AG04449 (cell line): ENCODE data around the gene CCDC24.

Source experiments
- CTCF ChIA-PET: fragments of 350-600 bp; formaldehyde crosslinking; extraction: SDS; loops from one replicate; lab custom pipeline; 2021; ENCODE audit warnings: antibody characterized with exemption; lab: Yijun Ruan, JAX
- POLR2A ChIA-PET: fragments of 400-600, 350-600 bp; formaldehyde crosslinking; extraction: SDS; loops from one replicate; lab custom pipeline; 2020; ENCODE audit warnings: antibody characterized with exemption, inconsistent platforms; lab: Yijun Ruan, JAX
- DNase-seq: peaks from one replicate; pipeline ENCODE4 v3.0.0-alpha.2; 2010; ENCODE audit warnings: low read depth, low spot score
- H3K4me3 ChIP-seq: 2 replicates; pipeline ENCODE4 v1.5.1; 2011; ENCODE audit warnings: low read depth, mild to moderate bottlenecking, control low read depth, low read length
- CTCF ChIP-seq: IDR thresholded peaks from one replicate; pipeline ENCODE4 v1.5.1; 2011; ENCODE audit warnings: mild to moderate bottlenecking, moderate library complexity, low read length, control low read depth, inconsistent platforms; ENCODE audit not compliant: insufficient read depth; ENCODE audit errors: missing control alignments

CCDC24 gene

GRCh38 chr1:44021156-44021555, 29.8 kb downstream of the CCDC24 start:
- ChIA-PET CTCF (interaction anchor here (0.7 to 15.1 kb wide), 4 partner anchors 8 to 17 kb away, joined by 3 to 170 read pairs (median 10); no protein-coding TSS in a partner anchor), POLR2A (interaction anchor here (1.1 kb wide), 1 partner anchor 10 kb away, joined by 7 read pairs; the partner anchor contains the start of gene SLC6A9)
- no peak overlapping the region for H3K4me3 ChIP-seq
- no peak for TF ChIP-seq CTCF
- no peak for DNase-seq

DNA sequence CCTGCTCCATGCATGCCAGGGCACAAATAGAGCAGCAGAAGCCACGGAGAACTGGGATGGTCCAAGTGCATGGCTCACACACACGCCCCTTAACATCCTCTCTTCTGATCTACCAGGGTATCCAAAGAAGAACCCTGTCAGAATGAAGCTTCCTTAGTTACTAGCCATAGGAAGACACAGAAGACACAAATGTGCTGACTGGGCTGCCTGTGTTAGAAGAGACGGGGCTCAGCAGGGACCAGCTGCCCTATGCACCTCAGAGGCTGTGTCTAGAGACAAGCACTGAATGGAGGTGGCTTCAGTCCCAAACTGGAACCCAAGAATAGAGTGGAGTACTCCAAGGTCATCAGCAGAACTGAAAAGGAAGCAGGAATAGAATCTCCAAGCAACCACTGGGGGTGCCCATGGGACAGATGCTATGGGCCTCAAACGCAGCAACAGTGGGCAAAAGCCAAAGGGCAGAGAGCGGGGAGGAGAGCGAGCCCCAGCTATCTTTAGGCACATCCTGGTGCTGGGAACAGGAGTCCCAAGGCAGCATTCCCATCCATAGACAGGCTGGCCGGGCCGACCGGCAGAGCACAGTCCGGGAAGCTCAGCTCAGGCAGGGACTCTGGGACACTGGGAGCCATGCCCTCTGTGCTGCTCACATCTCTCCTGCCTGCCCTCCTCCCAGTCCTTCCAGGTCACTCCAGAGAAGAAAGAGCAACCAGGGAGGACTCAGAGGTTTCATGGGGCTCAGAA, 30.4 kb downstream of the CCDC24 start:
- CTCF ChIA-PET, result interaction anchor here (3.4 to 15.1 kb wide), 2 partner anchors 15 to 17 kb away, joined by 14 to 170 read pairs; no protein-coding TSS in a partner anchor
- DNase-seq, result no peak
- POLR2A ChIA-PET, result interaction anchor here (1.1 kb wide), 1 partner anchor 9 kb away, joined by 7 read pairs; the partner anchor contains the start of gene SLC6A9
- no peak for TF ChIP-seq CTCF
- H3K4me3 ChIP-seq, result no peak overlapping the region

DNA sequence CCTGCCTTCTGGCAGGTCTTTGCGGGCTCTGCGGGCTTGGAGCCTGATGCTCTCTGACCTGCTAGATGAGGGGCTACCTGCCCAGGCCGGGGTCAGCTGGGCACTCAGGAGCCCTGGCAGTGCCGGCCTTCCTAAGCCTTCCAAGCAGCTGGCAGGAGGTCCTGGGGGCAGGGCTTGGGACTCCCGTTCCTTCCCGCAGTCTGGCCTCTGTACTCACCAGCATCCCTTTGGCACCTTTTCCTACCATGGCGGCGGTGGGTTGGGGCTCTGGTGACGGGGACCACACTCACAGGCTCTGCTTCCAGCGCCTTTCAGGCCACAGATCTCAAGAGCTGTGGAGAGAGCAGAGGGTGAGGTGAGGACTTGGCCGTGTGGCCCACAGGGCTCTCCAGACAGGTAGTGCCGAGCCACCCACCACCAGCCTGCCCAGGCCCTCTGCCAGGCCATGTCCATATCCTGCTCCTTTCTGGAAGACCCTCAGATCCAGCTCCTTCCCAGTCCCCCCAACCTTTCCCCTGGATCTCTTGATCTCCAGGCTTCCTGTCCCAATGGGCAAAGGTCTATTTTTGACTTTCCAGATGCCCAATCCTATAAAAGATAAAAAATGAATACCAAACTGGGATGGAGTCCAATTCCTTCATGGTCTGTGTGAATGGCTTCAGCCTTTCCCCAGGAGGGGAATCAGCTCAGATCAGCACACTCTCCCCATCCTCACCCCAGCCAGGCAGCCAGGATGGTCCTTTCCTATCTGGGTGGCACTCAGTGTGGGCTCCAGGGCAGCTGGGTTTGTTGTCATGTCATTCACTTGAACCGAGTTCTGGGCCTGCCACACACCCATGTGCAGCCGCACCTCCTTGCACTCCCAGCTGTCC, 32.9 kb downstream of the CCDC24 start:
- no peak overlapping the region for H3K4me3 ChIP-seq
- ChIA-PET POLR2A (no interaction called here), CTCF (interaction anchor here (0.7 to 15.1 kb wide), 2 partner anchors 20 to 492 kb away, joined by 3 to 170 read pairs; no protein-coding TSS in a partner anchor)
- TF ChIP-seq CTCF, result no peak
- DNase-seq, result no peak

DNA sequence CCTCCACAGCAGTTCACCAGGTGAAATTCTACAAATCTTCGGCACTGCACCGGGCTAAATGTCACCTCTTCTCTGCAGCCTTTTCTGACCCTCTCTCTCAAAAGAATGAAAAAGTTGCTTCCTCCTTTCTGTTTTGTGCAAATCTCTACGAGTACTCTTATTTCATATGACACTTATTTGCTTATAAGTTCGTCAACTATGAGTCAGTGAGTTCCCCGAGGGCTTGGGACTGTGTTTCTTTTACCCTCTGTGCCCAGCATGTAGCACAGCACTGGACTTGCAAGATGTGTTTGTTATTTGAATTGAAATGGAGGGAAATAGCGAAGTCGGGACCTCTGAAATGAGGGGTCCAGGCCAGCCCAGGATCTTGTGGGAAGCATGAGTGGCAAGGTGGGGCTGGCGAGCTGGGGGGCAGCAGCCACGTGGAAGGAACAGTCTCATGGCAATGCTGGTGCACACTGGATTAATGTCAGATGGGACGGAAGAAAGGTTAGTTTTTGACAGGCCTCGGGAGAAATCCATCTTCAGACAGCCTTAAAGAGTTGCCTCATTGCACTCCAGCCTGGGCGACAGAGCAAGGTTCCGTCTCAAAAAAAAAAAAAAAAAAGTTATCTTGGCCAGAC, 33.6 kb downstream of the CCDC24 start:
- ChIA-PET POLR2A (no interaction called here), CTCF (interaction anchor here (0.7 to 15.1 kb wide), 3 partner anchors 20 to 493 kb away, joined by 3 to 170 read pairs (median 11); no protein-coding TSS in a partner anchor)
- no peak for TF ChIP-seq CTCF
- DNase-seq, result no peak
- H3K4me3 ChIP-seq, result no peak overlapping the region

GRCh38 chr1:44025816-44026215, 34.4 kb downstream of the CCDC24 start:
- POLR2A ChIA-PET, result no interaction called here
- no peak overlapping the region for H3K4me3 ChIP-seq
- CTCF ChIA-PET, result interaction anchor here (0.6 to 15.1 kb wide), 4 partner anchors 10 to 22 kb away, joined by 3 to 170 read pairs (median 7); no protein-coding TSS in a partner anchor

More at GRCh38 chr1:44025816-44026215, 34.4 kb downstream of the CCDC24 start:
- no peak for TF ChIP-seq CTCF
- no peak for DNase-seq
